Activated CD4-positive, CD25-positive, alpha-beta regulatory T cell treated with anti-CD3 and anti-CD28 coated beads, Interleukin-2, amount 50 U/mL, for 72 hours (primary cell): Measurements from ENCODE around the gene COQ5.

Experiments used
- DNase-seq: peaks from one replicate; pipeline ENCODE4 v3.0.0; 2021

The COQ5 gene

GRCh38 chr12:120480211-120480610 is 48.7 kb downstream of the COQ5 start:
- DNase-seq: no peak

- DNase-seq: no peak
Observed at GRCh38 chr12:120479458-120479857, 49.5 kb downstream of the COQ5 start.

- DNase-seq: no peak
Observed at GRCh38 chr12:120475643-120476042, 53.3 kb downstream of the COQ5 start.

- no peak for DNase-seq
Observed at GRCh38 chr12:120474616-120474960, 54.4 kb downstream of the COQ5 start.

DNA sequence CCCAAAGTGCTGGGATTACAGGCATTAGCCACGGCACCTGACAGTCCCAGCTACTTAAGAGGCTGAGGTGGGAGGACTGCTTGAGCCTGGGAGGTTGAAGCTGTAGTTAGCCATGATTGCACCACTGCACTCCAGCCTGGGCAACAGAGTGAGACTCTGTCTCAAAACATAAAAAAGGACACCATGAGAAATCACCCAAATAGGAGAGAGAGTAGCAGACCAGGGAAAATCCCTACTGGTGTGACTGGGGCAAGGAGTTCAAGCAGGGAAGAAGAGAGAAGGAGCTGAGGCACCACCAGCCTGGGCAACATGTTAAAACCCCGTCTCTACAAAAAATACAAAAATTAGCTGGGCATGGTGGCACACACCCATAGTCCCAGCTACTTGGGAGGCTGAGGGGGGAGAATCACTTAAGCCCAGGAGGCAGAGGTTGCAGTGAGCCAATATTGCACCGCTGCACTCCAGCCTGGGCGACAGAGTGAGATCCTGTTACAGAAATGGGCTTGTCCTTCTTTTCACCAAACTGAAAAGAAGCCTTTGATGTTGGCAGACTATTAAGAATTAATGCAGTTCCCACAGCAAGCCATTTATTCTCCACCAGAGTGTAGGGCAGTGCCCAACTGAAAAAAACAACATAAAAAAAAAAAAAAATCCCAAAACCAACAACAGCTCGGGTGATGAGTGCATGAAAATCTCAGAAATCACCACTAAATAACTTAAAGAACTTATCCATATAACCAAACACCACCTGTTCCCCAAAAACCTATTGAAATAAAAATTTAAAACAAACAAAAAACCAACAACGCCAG is 54.9 kb downstream of the COQ5 start:
- DNase-seq: no peak

DNA sequence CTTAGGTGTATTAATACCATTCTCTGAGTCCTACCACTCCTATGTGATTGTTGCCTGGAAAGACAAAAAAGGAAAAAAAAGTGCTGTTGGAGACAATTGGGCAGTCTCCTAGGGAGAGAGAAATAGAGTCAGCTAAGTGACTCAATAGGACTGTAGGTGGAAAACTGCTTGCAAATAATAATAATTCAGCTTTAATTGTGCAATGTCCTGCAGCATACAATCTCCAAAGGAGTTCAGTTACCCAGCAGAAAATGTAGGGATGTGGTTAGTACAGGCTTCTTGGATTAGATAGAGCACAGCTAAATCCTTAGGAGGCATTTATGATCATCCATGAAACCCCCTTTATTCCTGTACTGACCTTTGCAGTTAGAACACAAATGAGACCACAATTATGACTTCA is 56.4 kb downstream of the COQ5 start:
- no peak for DNase-seq

- no peak for DNase-seq
Observed at GRCh38 chr12:120470150-120470784, 58.7 kb downstream of the COQ5 start.

- DNase-seq: peak; percentile 99
Observed at GRCh38 chr12:120469450-120470149, 59.4 kb downstream of the COQ5 start, which contains the start of gene SRSF9. Gene SRSF9 (minus strand): TSS chr12:120469748. CDS start chr12:120469609, 139 bp downstream.

DNA sequence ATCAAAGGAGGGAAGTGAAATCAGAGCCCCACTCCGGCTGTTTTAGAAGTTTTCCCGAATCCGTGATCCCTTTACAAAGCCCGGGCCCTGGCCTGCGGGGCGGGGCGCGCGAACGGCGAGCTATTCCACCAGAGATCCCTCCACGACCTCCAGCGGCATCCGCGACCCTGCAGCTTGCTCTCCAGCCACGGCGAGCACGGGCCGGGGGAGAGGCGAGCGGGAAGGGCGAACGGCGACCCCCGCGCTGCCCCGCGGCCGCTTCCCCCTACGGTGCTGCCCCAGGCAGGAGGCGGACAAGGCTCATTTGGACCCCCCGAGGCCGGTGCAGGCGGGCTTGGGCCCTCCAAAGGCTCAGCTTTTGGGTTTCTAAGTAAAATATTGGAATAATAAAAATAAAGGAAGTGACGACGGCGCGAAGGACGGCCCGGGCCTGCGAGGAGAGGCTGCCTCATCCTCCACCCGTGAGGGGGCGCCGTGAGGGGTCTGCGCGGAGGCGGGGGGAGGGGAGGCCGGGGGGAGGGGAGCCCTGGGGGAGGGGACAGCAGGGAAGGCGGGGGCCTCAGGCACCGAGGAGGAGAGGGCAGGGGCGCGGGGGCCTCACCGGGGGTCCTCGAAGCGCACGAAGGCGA is 60.0 kb downstream of the COQ5 start:
- DNase-seq: no peak

DNA sequence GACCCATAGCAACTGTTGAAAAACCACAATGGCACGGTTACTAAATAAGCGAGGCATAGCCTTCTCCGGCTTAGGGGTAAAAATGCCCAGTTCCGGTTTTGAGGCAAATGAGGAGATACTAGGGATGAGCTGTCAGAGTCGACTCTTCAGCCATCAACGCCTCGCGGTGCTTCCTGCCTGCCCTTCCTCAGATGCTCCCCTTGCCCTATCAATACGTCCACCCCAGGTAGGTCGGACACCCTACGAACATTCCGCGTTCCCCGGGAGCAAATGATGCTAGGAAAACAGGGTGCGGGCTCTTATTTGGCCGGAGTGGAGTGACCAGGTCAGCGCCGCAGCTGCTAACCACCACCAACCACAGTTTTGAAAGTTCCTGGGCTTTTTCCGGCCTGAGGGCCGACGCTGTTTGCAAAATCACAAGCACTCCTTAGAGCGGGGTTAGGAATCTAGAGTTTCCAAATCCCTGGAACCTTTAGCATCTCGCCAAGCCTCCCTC is 60.6 kb downstream of the COQ5 start:
- DNase-seq: peak; percentile 37

GRCh38 chr12:120467439-120467838 is 61.5 kb downstream of the COQ5 start:
- DNase-seq: no peak

DNA sequence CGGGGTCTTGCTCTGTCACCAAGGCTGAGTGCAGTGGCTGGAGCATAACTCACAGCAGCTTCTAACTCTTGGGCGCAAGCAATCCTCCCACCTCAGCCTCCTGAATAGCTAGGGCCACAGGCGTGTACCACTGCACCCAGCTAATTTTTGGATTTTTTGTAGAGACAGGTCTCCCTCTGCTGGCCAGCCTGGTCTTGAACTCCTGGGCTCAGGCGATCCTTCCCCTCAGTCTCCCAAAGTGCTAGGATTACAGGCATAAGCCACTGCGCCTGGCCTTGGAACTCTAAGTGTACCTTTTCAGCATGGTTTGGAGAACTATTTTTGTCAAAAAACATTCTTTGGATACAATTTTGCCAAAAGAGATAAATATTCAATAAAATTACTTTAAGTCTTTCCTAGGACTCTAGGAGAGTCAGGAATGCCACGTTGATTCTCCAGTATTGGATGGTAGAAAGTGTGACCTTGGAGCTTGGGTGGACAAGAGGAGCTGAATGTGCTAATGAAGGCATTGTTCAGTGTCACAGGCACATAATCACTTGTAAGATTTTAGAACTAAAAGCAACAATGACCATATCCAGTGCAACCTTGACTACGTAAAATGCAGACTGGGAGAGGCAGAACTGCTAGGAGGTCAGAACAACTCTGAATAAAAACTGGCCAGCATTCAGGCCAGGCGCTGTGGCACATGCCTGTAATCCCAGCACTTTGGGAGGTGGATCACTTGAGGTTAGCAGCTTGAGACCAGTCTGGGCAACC is 62.2 kb downstream of the COQ5 start:
- no peak for DNase-seq

GRCh38 chr12:120465756-120466155 is 63.2 kb downstream of the COQ5 start:
- no peak for DNase-seq

DNA sequence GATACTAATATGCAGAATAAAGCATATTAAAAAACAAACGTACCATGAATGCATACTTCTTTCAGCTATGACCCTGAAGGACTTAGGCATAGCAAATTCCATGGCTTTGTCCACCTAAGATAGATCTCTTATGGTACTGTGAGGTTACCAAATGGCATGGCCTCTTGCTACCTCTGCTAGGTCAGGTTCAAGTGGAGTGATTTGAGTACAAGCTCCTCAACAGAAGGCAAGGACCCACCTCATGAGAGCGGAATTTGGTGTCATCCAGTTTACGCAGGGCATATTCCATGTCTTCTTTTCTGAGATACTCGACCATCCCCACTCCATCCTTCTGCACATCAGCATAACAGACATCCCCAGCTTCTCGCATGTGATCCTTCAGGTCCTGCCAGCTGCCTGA is 65.2 kb downstream of the COQ5 start:
- DNase-seq: no peak

GRCh38 chr12:120462099-120462640 is 66.8 kb downstream of the COQ5 start:
- DNase-seq: no peak

DNA sequence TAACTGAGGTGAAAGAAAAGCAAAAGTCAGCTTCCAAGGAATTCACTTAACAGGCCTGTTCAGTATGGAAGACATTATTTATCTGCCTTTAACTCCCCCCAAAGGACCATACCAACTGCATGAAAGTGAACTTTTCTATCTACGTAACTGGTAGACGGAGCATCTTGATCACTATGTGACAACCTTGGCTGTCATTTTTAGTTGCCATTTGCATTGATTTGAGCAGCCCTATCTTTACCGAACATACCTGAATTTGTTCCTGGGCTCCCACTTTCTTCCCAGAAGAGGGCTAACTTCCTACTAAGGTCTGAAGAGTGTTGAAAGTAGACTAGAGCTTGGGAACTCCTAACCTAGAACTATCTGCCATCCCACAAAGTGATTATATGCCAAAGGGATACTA is 68.8 kb downstream of the COQ5 start:
- DNase-seq: no peak

DNA sequence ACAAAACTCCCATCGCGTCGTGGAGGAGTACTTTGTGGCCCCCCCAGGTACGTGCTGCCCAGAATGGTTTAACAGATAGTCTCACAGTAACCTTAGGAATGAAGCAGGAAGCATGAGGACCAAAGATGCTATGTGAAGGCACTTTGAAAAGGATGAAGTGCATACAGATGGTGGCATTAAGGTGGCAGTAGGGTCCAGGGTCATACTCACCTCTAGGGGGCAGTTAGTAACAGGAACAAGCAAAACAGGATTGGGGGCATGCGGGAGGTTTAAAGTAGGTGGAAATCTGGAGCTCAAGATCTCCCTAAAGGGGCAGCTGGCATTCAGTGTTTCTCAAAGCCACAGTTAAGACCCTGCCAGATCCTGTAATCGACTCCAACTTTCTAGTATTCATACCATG is 71.8 kb downstream of the COQ5 start:
- DNase-seq: no peak

DNA sequence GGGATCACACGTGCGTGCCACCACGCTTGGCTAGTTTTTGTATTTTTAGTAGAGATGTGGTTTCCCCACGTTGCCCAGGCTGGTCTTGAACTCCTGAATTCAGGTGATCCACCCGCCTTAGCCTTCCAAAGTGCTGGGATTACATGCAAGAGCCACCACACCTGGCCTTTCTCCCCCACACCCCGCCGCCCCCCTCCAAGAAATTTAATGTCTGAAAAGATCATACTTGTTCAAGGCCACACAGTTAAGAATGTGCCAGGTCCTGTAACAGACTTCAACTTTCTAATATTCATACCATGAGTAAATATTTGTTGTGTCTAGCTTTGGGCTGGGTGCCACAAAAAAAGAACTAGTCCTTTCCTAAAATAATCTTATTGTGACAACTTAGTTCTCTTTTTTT is 73.7 kb downstream of the COQ5 start:
- DNase-seq: no peak

DNA sequence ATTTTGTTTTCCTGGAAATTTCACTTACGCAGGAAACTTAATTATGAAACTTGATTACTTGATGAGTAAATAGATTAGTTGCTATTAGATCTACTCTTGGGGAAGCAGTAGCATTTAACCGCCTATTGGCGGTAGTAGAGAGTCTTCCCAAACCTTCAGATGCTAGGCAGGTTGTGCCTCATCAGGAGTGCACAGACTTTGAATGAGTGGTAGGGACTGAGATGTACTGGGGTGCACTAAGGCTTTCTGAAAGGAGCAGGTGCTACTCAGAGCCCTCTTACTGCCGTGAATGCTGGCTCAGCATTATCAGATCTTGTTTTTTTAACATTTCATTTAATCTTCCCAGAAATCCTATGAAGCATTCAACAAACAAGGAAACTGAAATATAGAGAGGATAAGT is 75.0 kb downstream of the COQ5 start:
- no peak for DNase-seq
